ENCODE data around the gene NPAS3.

NPAS3 gene

GRCh38 chr14:33480887-33481184 lies 542.2 kb downstream of the NPAS3 start:
- DNase-seq (ENCODE audit: low spot score) = no peak

DNA sequence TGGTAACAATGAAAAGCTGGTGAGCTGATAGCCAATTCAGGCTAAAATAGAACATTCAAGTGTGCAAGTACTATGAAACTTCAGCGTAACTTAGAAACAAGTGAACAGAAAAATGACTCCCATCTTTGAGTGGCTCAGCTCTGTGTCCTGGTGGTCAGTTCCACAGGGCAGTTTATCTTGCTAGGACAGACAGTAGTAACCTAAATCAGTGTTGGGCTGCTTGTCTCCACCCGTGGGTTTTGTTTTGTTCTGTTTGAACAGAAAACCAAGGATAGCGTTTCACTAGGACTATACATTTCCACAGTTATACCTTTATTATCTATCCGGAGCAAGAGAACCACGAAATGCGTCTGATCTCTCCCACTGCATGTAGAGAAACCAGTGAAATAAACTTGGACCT lies 544.4 kb downstream of the NPAS3 start:
- DNase-seq (ENCODE audit: low spot score) = no peak

DNA sequence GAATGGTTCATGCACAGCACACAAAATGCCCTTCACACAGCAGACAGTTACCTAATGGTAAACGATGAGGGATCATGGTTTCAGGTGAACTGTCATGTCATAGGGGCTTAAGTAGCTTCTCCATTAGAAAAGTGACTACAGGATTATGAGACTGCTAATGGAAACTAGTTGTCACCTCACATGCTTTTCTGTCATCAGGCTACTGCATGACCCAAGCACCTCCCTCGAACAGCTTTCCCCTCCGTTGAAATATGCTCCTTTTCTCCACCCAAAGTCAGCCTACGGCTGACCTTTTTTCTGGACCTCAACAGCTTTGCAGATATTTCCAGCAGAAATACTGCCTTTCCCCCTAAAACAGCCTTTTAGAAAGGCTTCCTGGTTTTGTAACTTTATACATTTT lies 544.9 kb downstream of the NPAS3 start:
- DNase-seq (ENCODE audit: low spot score) = no peak

DNA sequence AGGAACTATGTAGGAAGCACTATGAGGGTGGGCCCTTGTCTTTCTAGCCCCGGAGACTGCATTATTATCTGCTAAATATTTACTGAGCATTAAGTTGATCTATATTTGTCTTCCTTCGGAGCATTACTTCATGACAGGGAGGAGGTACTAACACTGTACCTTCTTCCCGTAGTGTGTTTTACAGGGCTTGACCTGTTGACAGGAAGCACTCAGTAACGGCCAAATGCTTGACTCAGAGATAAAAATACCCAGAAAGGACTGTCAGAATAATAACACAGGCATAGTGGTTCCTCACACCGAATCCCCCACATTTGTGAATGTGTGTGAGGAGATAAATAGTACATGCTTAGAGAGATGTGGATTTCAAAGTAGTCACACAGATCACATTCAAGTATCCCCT lies 545.6 kb downstream of the NPAS3 start:
- DNase-seq (ENCODE audit: low spot score) = no peak

DNA sequence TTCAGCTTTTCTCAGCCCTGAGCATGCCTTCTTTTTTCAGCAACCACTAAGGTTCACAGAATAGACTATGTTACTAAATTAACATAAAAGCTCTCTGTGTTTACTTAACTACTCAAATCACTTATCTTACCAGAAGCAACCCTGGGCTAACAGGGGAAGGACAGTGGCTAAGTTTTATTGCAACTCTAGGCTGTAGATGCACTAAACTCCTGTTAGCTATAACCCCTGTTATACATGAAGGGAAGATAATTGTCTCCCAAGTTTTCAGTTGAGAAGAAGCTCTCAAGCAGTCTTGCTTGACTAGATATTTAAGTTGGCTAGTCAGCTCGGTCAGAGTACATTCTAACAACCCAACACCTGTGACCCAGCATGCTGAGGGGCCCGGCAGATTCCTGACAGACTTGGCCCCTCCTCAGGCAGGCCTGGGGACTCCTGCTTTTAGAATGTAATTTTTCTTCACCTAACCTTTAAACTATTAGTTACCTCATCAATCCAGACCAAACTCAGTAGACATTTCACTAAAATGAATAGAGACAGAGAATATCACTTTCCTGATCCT lies 547.7 kb downstream of the NPAS3 start:
- DNase-seq (ENCODE audit: low spot score) = no peak

GRCh38 chr14:33488582-33488981 lies 549.9 kb downstream of the NPAS3 start:
- DNase-seq (ENCODE audit: low spot score) = no peak

DNA sequence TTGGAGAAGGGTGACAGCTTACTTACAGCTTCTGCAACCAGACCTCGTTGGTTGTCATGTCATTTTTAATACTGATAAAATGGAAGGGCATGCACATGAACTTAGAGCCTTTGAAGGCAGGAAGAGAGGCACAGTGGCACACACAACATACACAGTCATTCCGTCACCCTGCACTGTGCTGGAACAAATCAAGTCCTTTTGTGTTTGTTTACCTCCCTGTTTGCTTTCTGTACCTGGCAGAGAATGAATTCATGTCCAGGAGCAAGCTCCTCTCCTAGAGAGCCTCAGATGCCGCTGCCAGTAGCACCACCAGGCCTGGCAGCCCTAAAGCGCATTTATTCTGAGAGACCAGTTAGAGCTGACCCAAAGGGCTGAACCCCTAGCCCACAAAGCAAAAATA lies 551.9 kb downstream of the NPAS3 start:
- DNase-seq (ENCODE audit: low spot score) = no peak

DNA sequence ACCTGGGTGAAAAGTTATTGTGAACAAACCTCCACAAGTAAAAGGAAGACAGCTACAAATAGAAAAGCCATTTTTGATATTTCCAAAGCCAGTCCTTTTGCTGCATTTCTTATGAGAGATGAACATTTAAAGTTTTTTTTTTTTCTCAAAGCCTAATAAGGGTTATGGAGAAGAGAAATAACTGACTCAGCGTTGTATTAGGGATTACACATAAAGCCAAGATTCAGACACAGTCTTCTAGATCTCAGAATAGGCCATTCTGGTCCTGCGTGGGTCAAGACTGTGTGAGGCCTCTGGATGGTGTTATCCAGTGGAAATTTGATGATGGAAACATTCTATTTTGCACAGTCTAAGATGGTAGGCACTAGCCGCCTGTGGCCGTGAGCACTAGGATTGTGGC lies 552.4 kb downstream of the NPAS3 start:
- DNase-seq (ENCODE audit: low spot score) = no peak

- DNase-seq (ENCODE audit: low spot score) = no peak
Measured at GRCh38 chr14:33492491-33492890, 553.8 kb downstream of the NPAS3 start.

DNA sequence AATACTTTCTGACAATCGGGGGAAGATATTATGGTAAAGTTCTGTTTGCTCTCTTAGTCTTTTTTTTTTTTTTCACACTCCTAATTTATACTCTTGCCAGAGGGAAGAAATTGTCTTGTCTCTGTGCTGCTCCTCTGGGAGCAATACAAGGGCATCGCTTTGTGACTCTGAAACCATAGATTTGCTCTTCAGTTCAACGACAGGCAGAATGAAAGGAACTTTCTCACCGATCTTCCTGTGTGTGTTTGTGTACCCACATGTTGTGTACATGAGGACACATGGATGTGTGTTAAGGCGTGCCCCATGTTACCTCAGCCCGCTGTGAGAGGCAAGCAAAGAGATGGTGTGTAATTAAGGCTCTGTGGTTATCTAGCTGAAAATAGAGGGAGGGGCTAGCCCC lies 554.6 kb downstream of the NPAS3 start:
- no peak for DNase-seq (ENCODE audit: low spot score)

GRCh38 chr14:33493990-33494389 lies 555.3 kb downstream of the NPAS3 start:
- no peak for DNase-seq (ENCODE audit: low spot score)

GRCh38 chr14:33499687-33500086 lies 561.0 kb downstream of the NPAS3 start:
- DNase-seq (ENCODE audit: low spot score) = no peak

DNA sequence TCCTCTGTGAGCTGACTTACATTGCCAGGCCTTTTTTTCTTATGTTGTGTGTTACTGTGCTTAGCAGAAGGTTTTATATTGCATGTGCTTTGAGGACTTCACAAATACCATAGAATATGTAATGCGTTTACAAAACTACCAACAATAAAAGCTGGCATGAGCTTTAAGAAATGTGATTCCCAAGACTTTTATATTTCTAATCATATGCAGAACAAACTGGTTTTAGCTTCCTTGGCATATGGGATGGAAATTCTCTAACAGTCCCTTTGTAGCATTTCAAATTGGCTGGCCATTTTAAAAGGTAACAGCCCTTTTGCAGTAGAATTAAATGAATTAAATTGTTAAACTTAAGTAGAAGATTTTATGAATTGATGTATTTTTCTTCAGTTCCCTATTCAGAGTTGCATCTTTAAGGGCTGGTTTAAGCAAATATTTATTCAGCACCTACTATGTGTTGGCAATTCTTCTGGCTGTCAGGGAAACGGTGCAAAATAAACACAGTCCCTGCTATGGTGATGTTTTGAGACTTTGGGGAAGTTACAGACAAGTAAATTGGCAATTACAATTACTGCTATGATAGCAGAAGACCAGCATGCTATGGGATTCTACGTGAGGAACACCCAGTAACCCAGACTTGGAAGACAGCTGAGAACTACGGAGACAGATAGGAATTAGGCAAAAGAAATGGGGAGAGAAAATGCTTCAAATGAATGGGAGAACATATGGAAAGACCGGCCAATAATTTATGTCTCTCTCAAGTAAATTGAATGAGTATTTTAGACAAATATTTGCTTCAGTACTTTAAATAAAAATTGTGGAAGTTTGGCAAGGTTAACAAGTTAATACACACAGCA lies 565.8 kb downstream of the NPAS3 start:
- no peak for DNase-seq (ENCODE audit: low spot score)

DNA sequence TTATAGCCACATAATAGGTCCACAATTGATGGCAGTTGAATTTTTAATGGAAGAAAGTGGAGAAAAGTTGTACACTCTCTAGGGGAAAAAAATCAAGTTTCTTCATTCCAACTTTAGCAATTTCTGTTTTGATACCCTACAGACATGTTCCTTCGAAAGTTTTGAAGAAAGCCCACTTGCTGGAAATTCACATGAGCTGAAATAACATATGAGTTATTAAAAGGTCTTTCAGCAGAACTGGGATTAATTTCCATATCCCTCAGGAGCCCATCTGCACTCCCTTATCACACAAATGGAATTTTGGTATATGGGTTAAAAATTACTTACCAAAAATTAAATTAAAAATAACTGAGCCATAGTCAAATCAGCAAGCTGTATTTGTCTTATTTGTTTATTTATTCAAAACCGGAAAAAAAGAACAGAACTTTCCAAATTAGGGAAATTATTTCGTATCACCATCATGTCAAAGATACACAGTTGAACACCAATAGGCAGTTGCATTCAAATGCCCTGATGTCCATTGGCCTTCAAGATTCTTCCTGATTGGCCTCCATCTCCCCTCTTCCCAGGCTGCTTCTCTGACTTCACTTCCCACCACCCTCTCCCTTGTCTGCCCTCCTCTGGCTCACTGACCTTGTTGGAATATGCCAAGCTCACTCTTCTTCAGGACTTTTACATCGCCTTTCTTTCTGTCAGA lies 566.7 kb downstream of the NPAS3 start:
- no peak for DNase-seq (ENCODE audit: low spot score)

DNA sequence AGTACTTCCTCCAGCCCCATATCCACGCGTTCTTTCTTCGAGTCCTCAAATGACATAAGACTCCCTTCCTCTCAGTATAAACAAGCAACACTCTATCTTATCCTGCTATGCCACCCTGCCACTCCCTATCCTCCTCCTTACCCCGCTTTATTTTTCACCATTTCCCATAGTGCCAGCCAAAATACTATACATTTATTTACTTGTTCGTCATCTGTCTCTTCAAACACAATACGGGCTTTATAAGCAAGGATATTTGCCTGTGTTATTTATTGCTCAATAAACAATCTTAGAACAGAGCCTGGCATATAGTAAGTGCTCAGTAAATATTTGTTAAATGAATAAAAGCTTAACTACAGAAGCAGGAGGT lies 567.3 kb downstream of the NPAS3 start:
- no peak for DNase-seq (ENCODE audit: low spot score)

- DNase-seq (ENCODE audit: low spot score) = no peak
Measured at GRCh38 chr14:33508126-33509062, 569.7 kb downstream of the NPAS3 start.

- no peak for DNase-seq (ENCODE audit: low spot score)
Measured at GRCh38 chr14:33509454-33509853, 570.8 kb downstream of the NPAS3 start.

- DNase-seq (ENCODE audit: low spot score) = no peak
Measured at GRCh38 chr14:33510063-33510481, 571.4 kb downstream of the NPAS3 start.

GRCh38 chr14:33510991-33511390 lies 572.3 kb downstream of the NPAS3 start:
- DNase-seq (ENCODE audit: low spot score) = no peak

- DNase-seq (ENCODE audit: low spot score) = no peak
Measured at GRCh38 chr14:33511851-33512640, 573.4 kb downstream of the NPAS3 start.

- no peak for DNase-seq (ENCODE audit: low spot score)
Measured at GRCh38 chr14:33515441-33515840, 576.8 kb downstream of the NPAS3 start.

DNA sequence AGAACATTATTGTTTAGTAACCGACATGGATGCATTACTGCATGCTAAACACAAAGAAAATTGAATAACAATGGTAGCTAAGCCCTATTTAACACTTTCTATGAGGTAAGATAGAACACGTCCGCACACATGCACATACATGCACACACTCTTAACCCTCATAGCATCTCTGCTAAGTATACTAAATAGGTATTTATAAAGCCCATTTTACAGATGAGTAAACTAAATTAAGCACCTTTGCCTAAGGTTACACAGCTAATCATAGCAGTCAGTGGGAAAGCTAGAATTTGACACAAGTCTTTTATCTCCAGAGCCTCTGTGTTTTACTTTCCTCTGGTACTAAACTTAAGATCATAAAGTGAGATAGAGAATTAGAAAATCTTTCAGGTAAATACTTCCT lies 577.2 kb downstream of the NPAS3 start:
- no peak for DNase-seq (ENCODE audit: low spot score)

Measured in LoVo (cell line).